ENCODE results near the gene ATP5F1C. TPM values are rescaled to one million over a fixed set of nuclear protein-coding genes. Genes with fewer than 3 reads are reported as not detected.
"Not testable (repeated sequence)": the region's sequence is repeated elsewhere in the genome, so short reads cannot be mapped to it uniquely, and the experiment has no call there.

Gene ATP5F1C
- total RNA-seq, 2 donors from 2014 or later: 181 to 328 TPM

- not testable (repeated sequence) for H3K27me3 Mint-ChIP-seq; H3K4me3 Mint-ChIP-seq; ATAC-seq (replicated peaks); H3K9me3 Mint-ChIP-seq; H3K27ac Mint-ChIP-seq
- Mint-ChIP-seq H3K4me1 (peaks cover 10% of the 10 kb centered on the region), H3K36me3 (ENCODE audit: low read depth) (peaks cover 49% of the 10 kb centered on the region)
These were observed 5.8 kb upstream of the ATP5F1C start for GRCh38 chr10:7782194-7782593.

GRCh38 chr10:7786430-7786829, 1.5 kb upstream of the ATP5F1C start:
- Mint-ChIP-seq H3K27ac (no peak overlapping the region), H3K9me3 (no peaks in the 10 kb centered on the region), H3K4me1 (peaks cover 14% of the 10 kb centered on the region), H3K4me3 (no peak overlapping the region), H3K36me3 (ENCODE audit: low read depth) (peaks cover 29% of the 10 kb centered on the region), H3K27me3 (no peaks in the 10 kb centered on the region)
- no peak for ATAC-seq (replicated peaks)

- H3K27ac Mint-ChIP-seq: no peak overlapping the region
- H3K4me1 Mint-ChIP-seq: peaks cover 21% of the 10 kb centered on the region
- no peaks in the 10 kb centered on the region for H3K27me3 Mint-ChIP-seq
- H3K9me3 Mint-ChIP-seq: no peaks in the 10 kb centered on the region
- peaks cover 35% of the 10 kb centered on the region for H3K36me3 Mint-ChIP-seq (ENCODE audit: low read depth)
- ATAC-seq (replicated peaks): peak; percentile 18
- H3K4me3 Mint-ChIP-seq: no peak overlapping the region
These were observed 674 bp upstream of the ATP5F1C start for GRCh38 chr10:7787150-7787856.

GRCh38 chr10:7788639-7789286, 786 bp downstream of the ATP5F1C start:
- H3K4me3 Mint-ChIP-seq: no peak overlapping the region
- H3K4me1 Mint-ChIP-seq: peaks cover 34% of the 10 kb centered on the region
- ATAC-seq (replicated peaks): peak; percentile 0
- H3K27me3 Mint-ChIP-seq: no peaks in the 10 kb centered on the region
- no peak overlapping the region for H3K27ac Mint-ChIP-seq
- H3K36me3 Mint-ChIP-seq (ENCODE audit: low read depth): peaks cover 45% of the 10 kb centered on the region
- H3K9me3 Mint-ChIP-seq: no peaks in the 10 kb centered on the region

- peaks cover 37% of the 10 kb centered on the region for H3K4me1 Mint-ChIP-seq
- H3K36me3 Mint-ChIP-seq (ENCODE audit: low read depth): peaks cover 51% of the 10 kb centered on the region
- no peak for ATAC-seq (replicated peaks)
- no peak overlapping the region for H3K27ac Mint-ChIP-seq
- no peaks in the 10 kb centered on the region for H3K27me3 Mint-ChIP-seq
- H3K4me3 Mint-ChIP-seq: no peak overlapping the region
- no peaks in the 10 kb centered on the region for H3K9me3 Mint-ChIP-seq
These were observed 1.4 kb downstream of the ATP5F1C start for GRCh38 chr10:7789390-7789789.

GRCh38 chr10:7792541-7792940, 4.6 kb downstream of the ATP5F1C start:
- Mint-ChIP-seq H3K27ac (no peak overlapping the region), H3K9me3 (no peaks in the 10 kb centered on the region), H3K27me3 (no peaks in the 10 kb centered on the region), H3K36me3 (ENCODE audit: low read depth) (peaks cover 82% of the 10 kb centered on the region), H3K4me3 (no peak overlapping the region), H3K4me1 (peaks cover 55% of the 10 kb centered on the region)
- no peak for ATAC-seq (replicated peaks)

GRCh38 chr10:7794251-7795026, 6.5 kb downstream of the ATP5F1C start:
- H3K27me3 Mint-ChIP-seq: no peaks in the 10 kb centered on the region
- H3K4me3 Mint-ChIP-seq: no peak overlapping the region
- no peak overlapping the region for H3K27ac Mint-ChIP-seq
- no peaks in the 10 kb centered on the region for H3K9me3 Mint-ChIP-seq
- H3K4me1 Mint-ChIP-seq: peaks cover 60% of the 10 kb centered on the region
- ATAC-seq (replicated peaks): no peak
- peaks cover 93% of the 10 kb centered on the region for H3K36me3 Mint-ChIP-seq (ENCODE audit: low read depth)

GRCh38 chr10:7795605-7796004, 7.6 kb downstream of the ATP5F1C start:
- H3K27me3 Mint-ChIP-seq: no peaks in the 10 kb centered on the region
- ATAC-seq (replicated peaks): no peak
- H3K36me3 Mint-ChIP-seq (ENCODE audit: low read depth): peaks cover 99% of the 10 kb centered on the region
- no peaks in the 10 kb centered on the region for H3K9me3 Mint-ChIP-seq
- H3K4me1 Mint-ChIP-seq: peaks cover 55% of the 10 kb centered on the region
- H3K27ac Mint-ChIP-seq: peak overlapping the region; percentile 9
- H3K4me3 Mint-ChIP-seq: no peak overlapping the region

GRCh38 chr10:7797582-7797981, 9.6 kb downstream of the ATP5F1C start:
- H3K36me3 Mint-ChIP-seq (ENCODE audit: low read depth): peaks cover 99% of the 10 kb centered on the region
- H3K4me1 Mint-ChIP-seq: peaks cover 40% of the 10 kb centered on the region
- H3K4me3 Mint-ChIP-seq: no peak overlapping the region
- H3K9me3 Mint-ChIP-seq: no peaks in the 10 kb centered on the region
- H3K27ac Mint-ChIP-seq: peak overlapping the region; percentile 76
- H3K27me3 Mint-ChIP-seq: no peaks in the 10 kb centered on the region
- peak; percentile 85 for ATAC-seq (replicated peaks)

GRCh38 chr10:7802606-7803005, 14.6 kb downstream of the ATP5F1C start:
- Mint-ChIP-seq H3K9me3 (no peaks in the 10 kb centered on the region), H3K4me3 (no peak overlapping the region), H3K27ac (no peak overlapping the region), H3K36me3 (ENCODE audit: low read depth) (peaks cover 100% of the 10 kb centered on the region), H3K4me1 (peaks cover 4% of the 10 kb centered on the region), H3K27me3 (no peaks in the 10 kb centered on the region)
- ATAC-seq (replicated peaks): no peak

GRCh38 chr10:7804216-7804615, 16.2 kb downstream of the ATP5F1C start:
- Mint-ChIP-seq H3K4me3 (no peak overlapping the region), H3K27ac (no peak overlapping the region), H3K36me3 (ENCODE audit: low read depth) (peaks cover 92% of the 10 kb centered on the region), H3K27me3 (no peaks in the 10 kb centered on the region), H3K4me1 (no peaks in the 10 kb centered on the region), H3K9me3 (no peaks in the 10 kb centered on the region)
- ATAC-seq (replicated peaks): no peak

GRCh38 chr10:7804741-7805140, 16.8 kb downstream of the ATP5F1C start:
- H3K4me1 Mint-ChIP-seq: no peaks in the 10 kb centered on the region
- ATAC-seq (replicated peaks): no peak
- H3K27ac Mint-ChIP-seq: no peak overlapping the region
- no peaks in the 10 kb centered on the region for H3K9me3 Mint-ChIP-seq
- no peak overlapping the region for H3K4me3 Mint-ChIP-seq
- H3K36me3 Mint-ChIP-seq (ENCODE audit: low read depth): peaks cover 90% of the 10 kb centered on the region
- no peaks in the 10 kb centered on the region for H3K27me3 Mint-ChIP-seq

GRCh38 chr10:7808686-7809267, 20.8 kb downstream of the ATP5F1C start:
- H3K27me3 Mint-ChIP-seq: no peaks in the 10 kb centered on the region
- H3K4me3 Mint-ChIP-seq: no peak overlapping the region
- peaks cover 49% of the 10 kb centered on the region for H3K36me3 Mint-ChIP-seq (ENCODE audit: low read depth)
- no peak for ATAC-seq (replicated peaks)
- no peaks in the 10 kb centered on the region for H3K9me3 Mint-ChIP-seq
- no peaks in the 10 kb centered on the region for H3K4me1 Mint-ChIP-seq
- no peak overlapping the region for H3K27ac Mint-ChIP-seq

- H3K9me3 Mint-ChIP-seq: no peaks in the 10 kb centered on the region
- H3K4me3 Mint-ChIP-seq: no peak overlapping the region
- H3K27me3 Mint-ChIP-seq: no peaks in the 10 kb centered on the region
- no peaks in the 10 kb centered on the region for H3K4me1 Mint-ChIP-seq
- no peak overlapping the region for H3K27ac Mint-ChIP-seq
- ATAC-seq (replicated peaks): no peak
- H3K36me3 Mint-ChIP-seq (ENCODE audit: low read depth): peaks cover 33% of the 10 kb centered on the region
These were observed 22.5 kb downstream of the ATP5F1C start for GRCh38 chr10:7810443-7810842.
